Measurements from ENCODE around the gene EFS.

Gene EFS

GRCh38 chr14:23378612-23379220, 13.7 kb upstream of the EFS start:
- DNase-seq (ENCODE audit: low spot score) = no peak

- DNase-seq (ENCODE audit: low spot score) = no peak
Observed at GRCh38 chr14:23377573-23378563, 12.9 kb upstream of the EFS start.

- DNase-seq (ENCODE audit: low spot score) = no peak
Observed at GRCh38 chr14:23377198-23377550, 12.2 kb upstream of the EFS start.

- no peak for DNase-seq (ENCODE audit: low spot score)
Observed at GRCh38 chr14:23376482-23377197, 11.7 kb upstream of the EFS start, which contains the start of gene CMTM5. Gene CMTM5, plus strand, starts transcription at chr14:23377046. Its CDS starts 206 bp downstream, at chr14:23377252.

- no peak for DNase-seq (ENCODE audit: low spot score)
Observed at GRCh38 chr14:23375527-23376251, 10.7 kb upstream of the EFS start.

- no peak for DNase-seq (ENCODE audit: low spot score)
Observed at GRCh38 chr14:23373041-23373440, 8.1 kb upstream of the EFS start.

- no peak for DNase-seq (ENCODE audit: low spot score)
Observed at GRCh38 chr14:23372509-23372908, 7.5 kb upstream of the EFS start, which contains the start of gene IL25. Gene IL25, plus strand, starts transcription at chr14:23372809.

GRCh38 chr14:23371865-23372264, 6.9 kb upstream of the EFS start:
- no peak for DNase-seq (ENCODE audit: low spot score)

GRCh38 chr14:23370221-23370620, 5.2 kb upstream of the EFS start:
- no peak for DNase-seq (ENCODE audit: low spot score)

- no peak for DNase-seq (ENCODE audit: low spot score)
Observed at GRCh38 chr14:23366426-23366921, 1.5 kb upstream of the EFS start.

GRCh38 chr14:23365732-23366425, 907 bp upstream of the EFS start:
- DNase-seq (ENCODE audit: low spot score) = no peak

- DNase-seq (ENCODE audit: low spot score) = no peak
Observed at GRCh38 chr14:23364164-23365035, 572 bp downstream of the EFS start.

- peak; percentile 46 for DNase-seq (ENCODE audit: low spot score)
Observed at GRCh38 chr14:23362200-23362599, 2.8 kb downstream of the EFS start.

- no peak for DNase-seq (ENCODE audit: low spot score)
Observed at GRCh38 chr14:23361763-23362162, 3.2 kb downstream of the EFS start.

- no peak for DNase-seq (ENCODE audit: low spot score)
Observed at GRCh38 chr14:23361320-23361719, 3.7 kb downstream of the EFS start.

GRCh38 chr14:23360496-23360895, 4.5 kb downstream of the EFS start:
- DNase-seq (ENCODE audit: low spot score) = peak; percentile 67

- DNase-seq (ENCODE audit: low spot score) = no peak
Observed at GRCh38 chr14:23359722-23360447, 5.1 kb downstream of the EFS start.

GRCh38 chr14:23359167-23359626, 5.8 kb downstream of the EFS start:
- no peak for DNase-seq (ENCODE audit: low spot score)

- no peak for DNase-seq (ENCODE audit: low spot score)
Observed at GRCh38 chr14:23358553-23359166, 6.3 kb downstream of the EFS start.

All from HuH-7 (cell line).